ENCODE data around the gene ABCG1. TPM values are rescaled to one million over a fixed set of nuclear protein-coding genes. Genes with fewer than 3 reads are reported as not detected.

ABCG1 gene
- total RNA-seq, 1 donor, result 33.0 TPM

DNA sequence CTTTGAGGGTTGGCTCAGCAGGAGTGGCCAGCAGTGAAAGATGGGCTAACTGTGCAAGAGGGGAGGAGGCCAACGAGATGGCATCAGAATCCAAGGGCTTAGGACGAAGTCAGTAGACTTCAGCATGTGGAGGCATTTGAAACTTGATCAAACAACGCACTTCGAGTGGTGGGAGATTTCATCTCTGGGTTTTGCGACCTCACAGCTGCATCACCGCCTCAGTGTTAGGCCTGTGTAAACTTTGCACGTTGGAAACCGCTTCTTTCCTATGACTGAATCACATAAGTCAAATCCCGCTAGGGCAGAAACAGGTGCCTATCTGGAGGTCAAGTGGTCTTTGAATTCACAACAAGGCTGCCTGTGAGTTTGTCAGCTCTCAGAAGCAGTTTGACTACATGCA, 78.4 kb downstream of the ABCG1 start:
- H3K9me3 ChIP-seq (ENCODE audit: low read depth, low read length), result no peaks in the 10 kb centered on the region
- H3K27me3 ChIP-seq (ENCODE audit: insufficient read depth, low read length), result no peaks in the 10 kb centered on the region
- H3K4me3 ChIP-seq (ENCODE audit: low read length), result no peak overlapping the region

DNA sequence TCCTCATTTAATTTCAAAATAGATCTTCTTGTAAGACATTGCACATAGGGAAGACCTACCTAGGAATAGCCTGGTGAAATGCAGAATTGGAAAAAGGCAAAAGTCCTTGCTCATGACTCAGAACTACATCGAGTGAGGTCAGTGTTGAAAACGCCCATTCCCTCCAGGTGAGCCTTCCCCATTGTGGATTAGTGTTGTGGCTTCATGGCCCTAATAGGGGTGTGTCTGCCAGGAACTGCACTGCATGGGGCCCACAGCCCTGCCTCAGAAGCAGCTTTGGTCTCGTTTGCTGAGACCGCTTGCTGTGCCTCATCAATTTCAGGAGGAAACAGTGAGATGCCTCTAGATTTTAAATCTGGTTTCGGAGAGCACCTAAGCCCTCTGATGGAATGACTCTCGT, 79.3 kb downstream of the ABCG1 start:
- Histone ChIP-seq H3K9me3 (ENCODE audit: low read depth, low read length) (no peaks in the 10 kb centered on the region), H3K27me3 (ENCODE audit: insufficient read depth, low read length) (no peaks in the 10 kb centered on the region), H3K4me3 (ENCODE audit: low read length) (no peak overlapping the region), H3K4me1 (ENCODE audit: insufficient read depth, low read length) (peaks cover 13% of the 10 kb centered on the region)

More for the DNA sequence above, 78.4 kb downstream of the ABCG1 start:
- peaks cover 13% of the 10 kb centered on the region for H3K4me1 ChIP-seq (ENCODE audit: insufficient read depth, low read length)

GRCh38 chr21:42298657-42299056, 79.7 kb downstream of the ABCG1 start:
- H3K9me3 ChIP-seq (ENCODE audit: low read depth, low read length), result no peaks in the 10 kb centered on the region
- H3K4me1 ChIP-seq (ENCODE audit: insufficient read depth, low read length), result peaks cover 13% of the 10 kb centered on the region
- no peak overlapping the region for H3K4me3 ChIP-seq (ENCODE audit: low read length)
- no peaks in the 10 kb centered on the region for H3K27me3 ChIP-seq (ENCODE audit: insufficient read depth, low read length)

DNA sequence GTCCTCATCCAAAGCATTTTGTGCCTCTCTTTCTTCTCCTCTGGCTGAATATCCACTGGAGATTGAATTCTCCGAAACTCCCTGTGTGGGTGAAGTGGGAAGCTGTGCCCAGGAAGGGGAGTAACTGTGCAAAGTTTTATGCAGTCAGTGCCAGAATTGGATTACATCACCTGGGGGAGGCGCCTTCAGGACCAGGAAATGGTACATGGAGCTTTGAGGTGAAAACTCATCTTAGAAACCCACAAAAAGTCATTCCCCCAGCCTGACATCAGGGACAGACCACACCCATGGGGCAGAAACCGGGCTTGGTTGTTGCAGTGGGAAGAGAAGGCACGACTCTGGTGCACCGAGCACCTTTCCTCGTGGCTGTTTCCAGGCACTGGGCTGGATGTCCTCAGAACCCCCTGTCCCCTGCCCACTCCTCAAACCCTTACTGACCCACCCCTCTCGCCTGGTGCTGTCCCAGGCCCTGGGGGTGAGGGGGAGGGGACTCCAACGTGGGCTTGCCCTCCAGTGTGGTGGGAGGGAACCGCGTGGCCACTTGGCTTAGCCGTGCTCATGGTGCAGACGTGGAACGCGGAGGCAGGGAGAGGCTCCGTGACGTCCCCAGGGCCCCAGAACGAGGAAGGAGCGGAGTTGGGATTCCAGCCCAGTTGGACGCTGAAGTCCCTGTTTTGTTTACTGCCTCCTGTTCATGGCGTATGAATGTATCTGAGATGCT, 80.5 kb downstream of the ABCG1 start:
- Histone ChIP-seq H3K9me3 (ENCODE audit: low read depth, low read length) (no peaks in the 10 kb centered on the region), H3K4me3 (ENCODE audit: low read length) (no peak overlapping the region), H3K27me3 (ENCODE audit: insufficient read depth, low read length) (no peaks in the 10 kb centered on the region), H3K4me1 (ENCODE audit: insufficient read depth, low read length) (peaks cover 13% of the 10 kb centered on the region)

DNA sequence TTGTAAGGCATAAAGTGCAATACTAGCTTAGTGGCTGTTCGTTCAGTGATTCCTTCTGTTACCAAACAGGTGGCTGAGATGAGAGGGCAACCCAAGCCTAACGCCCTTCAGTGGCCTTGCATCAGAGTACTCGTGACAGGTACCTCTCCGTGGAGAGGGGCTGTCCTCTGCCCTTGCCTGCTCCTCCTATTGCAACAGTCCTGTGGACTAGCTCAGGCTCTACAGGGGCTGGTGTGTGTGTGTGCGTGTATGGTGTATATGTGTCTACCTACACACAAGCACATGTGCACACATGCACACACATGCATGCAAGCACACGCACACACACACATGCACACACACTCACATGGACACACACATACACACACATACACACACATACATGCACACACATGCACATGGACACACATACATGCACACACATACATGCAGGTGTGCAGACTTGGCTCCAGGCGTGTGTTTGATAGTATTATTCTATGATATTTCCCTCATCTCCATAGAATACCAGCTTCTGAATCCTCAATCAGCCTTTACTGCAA, 81.2 kb downstream of the ABCG1 start:
- Histone ChIP-seq H3K4me3 (ENCODE audit: low read length) (no peak overlapping the region), H3K9me3 (ENCODE audit: low read depth, low read length) (no peaks in the 10 kb centered on the region), H3K27me3 (ENCODE audit: insufficient read depth, low read length) (no peaks in the 10 kb centered on the region), H3K4me1 (ENCODE audit: insufficient read depth, low read length) (peaks cover 13% of the 10 kb centered on the region)

GRCh38 chr21:42300956-42301355, 82.0 kb downstream of the ABCG1 start:
- no peaks in the 10 kb centered on the region for H3K27me3 ChIP-seq (ENCODE audit: insufficient read depth, low read length)
- H3K4me1 ChIP-seq (ENCODE audit: insufficient read depth, low read length), result peaks cover 13% of the 10 kb centered on the region

GRCh38 chr21:42301371-42302075, 82.6 kb downstream of the ABCG1 start:
- H3K9me3 ChIP-seq (ENCODE audit: low read depth, low read length), result no peaks in the 10 kb centered on the region
- no peaks in the 10 kb centered on the region for H3K27me3 ChIP-seq (ENCODE audit: insufficient read depth, low read length)
- H3K4me3 ChIP-seq (ENCODE audit: low read length), result no peak overlapping the region

More at GRCh38 chr21:42300956-42301355, 82.0 kb downstream of the ABCG1 start:
- Histone ChIP-seq H3K4me3 (ENCODE audit: low read length) (no peak overlapping the region), H3K9me3 (ENCODE audit: low read depth, low read length) (no peaks in the 10 kb centered on the region)

DNA sequence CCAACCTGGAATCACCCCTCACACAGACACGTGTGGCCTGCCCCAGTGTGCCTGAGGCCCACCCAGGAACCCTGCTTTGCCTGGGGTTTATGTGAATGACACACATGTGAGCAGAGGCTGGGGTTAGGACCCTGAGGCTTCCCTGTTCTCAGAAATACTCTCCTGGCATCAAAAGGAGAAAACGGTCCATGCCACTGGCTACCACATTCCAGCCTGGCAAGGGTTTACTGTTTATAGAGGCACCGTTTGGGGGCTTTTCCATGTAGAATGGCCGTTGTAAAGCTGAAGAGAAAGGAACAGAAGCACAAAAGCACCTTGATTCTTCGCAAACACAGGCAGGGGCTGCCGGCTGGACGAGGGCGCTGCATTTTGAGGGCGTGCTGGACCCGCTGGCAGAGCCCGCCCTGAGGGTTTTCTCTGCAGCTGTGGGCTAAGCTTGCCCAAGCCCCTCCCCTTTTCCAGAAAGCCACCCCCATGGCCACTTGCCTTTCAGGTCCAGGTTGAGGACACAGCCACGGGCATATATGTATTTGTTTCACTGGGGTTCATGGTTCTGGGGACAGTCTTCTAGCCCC, 83.2 kb downstream of the ABCG1 start:
- no peak overlapping the region for H3K4me3 ChIP-seq (ENCODE audit: low read length)
- H3K27me3 ChIP-seq (ENCODE audit: insufficient read depth, low read length), result no peaks in the 10 kb centered on the region
- peaks cover 17% of the 10 kb centered on the region for H3K4me1 ChIP-seq (ENCODE audit: insufficient read depth, low read length)
- no peaks in the 10 kb centered on the region for H3K9me3 ChIP-seq (ENCODE audit: low read depth, low read length)

More at GRCh38 chr21:42301371-42302075, 82.6 kb downstream of the ABCG1 start:
- peaks cover 13% of the 10 kb centered on the region for H3K4me1 ChIP-seq (ENCODE audit: insufficient read depth, low read length)

- H3K4me1 ChIP-seq (ENCODE audit: insufficient read depth, low read length), result peaks cover 17% of the 10 kb centered on the region
- no peaks in the 10 kb centered on the region for H3K27me3 ChIP-seq (ENCODE audit: insufficient read depth, low read length)
- H3K9me3 ChIP-seq (ENCODE audit: low read depth, low read length), result no peaks in the 10 kb centered on the region
- H3K4me3 ChIP-seq (ENCODE audit: low read length), result no peak overlapping the region
Measured at GRCh38 chr21:42302794-42303193, 83.9 kb downstream of the ABCG1 start.

- Histone ChIP-seq H3K4me1 (ENCODE audit: insufficient read depth, low read length) (peaks cover 23% of the 10 kb centered on the region), H3K27me3 (ENCODE audit: insufficient read depth, low read length) (no peaks in the 10 kb centered on the region), H3K4me3 (ENCODE audit: low read length) (no peak overlapping the region), H3K9me3 (ENCODE audit: low read depth, low read length) (no peaks in the 10 kb centered on the region)
Measured at GRCh38 chr21:42303443-42303842, 84.5 kb downstream of the ABCG1 start.

DNA sequence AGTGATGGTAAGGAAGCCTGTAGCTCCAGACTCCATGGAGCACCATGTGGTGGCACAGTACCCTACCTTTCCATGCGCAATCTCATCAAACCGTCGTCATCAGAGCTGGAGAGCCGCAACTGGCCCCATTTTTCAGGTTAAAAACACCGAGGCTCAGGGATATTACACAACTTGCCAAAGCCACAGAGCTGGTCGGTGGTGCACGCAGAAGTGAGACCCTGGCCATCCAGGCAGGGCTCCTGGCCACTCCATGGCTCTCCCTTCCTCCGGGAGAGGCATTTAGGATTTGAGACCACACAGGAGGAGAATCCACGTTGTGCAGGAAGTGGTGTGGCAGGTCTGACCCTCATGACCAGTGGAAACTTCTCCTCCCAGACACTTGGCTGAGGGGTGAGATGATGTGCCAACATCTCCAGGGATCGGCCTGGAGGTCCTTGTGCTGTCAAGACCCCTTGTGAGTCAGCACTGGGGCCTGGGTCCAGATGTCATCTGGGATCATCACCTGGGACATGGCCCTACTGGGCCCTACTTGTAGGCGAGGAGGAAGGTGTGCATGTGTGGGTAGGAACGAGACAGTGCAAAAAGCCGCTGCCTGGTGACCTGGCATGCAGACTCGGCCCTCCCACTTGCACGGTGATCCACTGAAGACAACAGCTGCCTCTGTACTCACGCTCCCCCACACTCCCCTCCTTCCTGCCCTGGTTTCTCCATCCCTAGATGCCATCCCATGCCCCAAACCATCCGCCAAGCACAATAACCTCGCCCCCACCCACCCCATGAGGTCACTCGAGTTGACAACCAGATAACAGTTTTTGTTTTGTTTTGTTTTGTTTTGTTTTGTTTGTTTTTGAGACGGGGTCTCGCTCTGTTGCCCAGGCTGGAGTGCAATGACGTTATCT, 85.9 kb downstream of the ABCG1 start:
- no peaks in the 10 kb centered on the region for H3K27me3 ChIP-seq (ENCODE audit: insufficient read depth, low read length)
- H3K4me3 ChIP-seq (ENCODE audit: low read length), result no peak overlapping the region
- no peaks in the 10 kb centered on the region for H3K9me3 ChIP-seq (ENCODE audit: low read depth, low read length)
- peaks cover 28% of the 10 kb centered on the region for H3K4me1 ChIP-seq (ENCODE audit: insufficient read depth, low read length)

DNA sequence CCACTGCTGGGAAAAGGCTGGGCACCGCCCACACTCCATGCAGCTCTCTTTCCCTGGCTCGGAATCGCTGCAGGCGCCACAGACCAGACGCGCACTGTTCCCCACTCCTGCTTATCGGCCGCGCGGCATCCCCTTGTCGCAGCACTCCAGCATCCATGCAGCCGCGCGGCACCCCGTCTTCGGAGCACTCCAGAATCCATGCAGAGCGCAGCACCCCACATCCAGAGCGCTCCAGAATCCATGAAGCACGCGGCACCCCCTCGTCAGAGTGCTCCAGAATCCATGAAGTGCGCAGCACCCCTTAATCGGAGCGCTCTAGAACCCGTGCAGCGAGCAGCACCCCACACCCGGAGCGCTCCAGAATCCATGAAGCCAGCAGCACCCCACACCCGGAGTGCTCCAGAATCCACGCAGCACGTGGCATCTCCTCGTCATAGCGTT, 86.8 kb downstream of the ABCG1 start:
- no peak overlapping the region for H3K4me3 ChIP-seq (ENCODE audit: low read length)
- peaks cover 32% of the 10 kb centered on the region for H3K4me1 ChIP-seq (ENCODE audit: insufficient read depth, low read length)
- no peaks in the 10 kb centered on the region for H3K27me3 ChIP-seq (ENCODE audit: insufficient read depth, low read length)
- no peaks in the 10 kb centered on the region for H3K9me3 ChIP-seq (ENCODE audit: low read depth, low read length)

- Histone ChIP-seq H3K9me3 (ENCODE audit: low read depth, low read length) (no peaks in the 10 kb centered on the region), H3K4me3 (ENCODE audit: low read length) (no peak overlapping the region), H3K4me1 (ENCODE audit: insufficient read depth, low read length) (peaks cover 32% of the 10 kb centered on the region), H3K27me3 (ENCODE audit: insufficient read depth, low read length) (no peaks in the 10 kb centered on the region)
Measured at GRCh38 chr21:42306366-42307035, 87.6 kb downstream of the ABCG1 start.

GRCh38 chr21:42307106-42307505, 88.2 kb downstream of the ABCG1 start:
- Histone ChIP-seq H3K27me3 (ENCODE audit: insufficient read depth, low read length) (no peaks in the 10 kb centered on the region), H3K4me1 (ENCODE audit: insufficient read depth, low read length) (peaks cover 28% of the 10 kb centered on the region), H3K4me3 (ENCODE audit: low read length) (no peak overlapping the region), H3K9me3 (ENCODE audit: low read depth, low read length) (no peaks in the 10 kb centered on the region)

Data from mononuclear cell (primary cell).